B cell (primary cell): Measurements from ENCODE around the gene FOXS1. TPM values are rescaled to one million over a fixed set of nuclear protein-coding genes. Genes with fewer than 3 reads are reported as not detected.

Experiments used
- ATAC-seq: fragments of 200-7000 bp; cut with Tn5 transposase; one replicate; pipeline ENCODE4 v1.10.0; 2021; ENCODE audit warnings: low read depth, mild to moderate bottlenecking, moderate number of reproducible peaks, moderate library complexity
- CTCF ChIA-PET: fragments of 350-600 bp; sonication (Branson Sonifier 250); formaldehyde crosslinking; loops from one replicate; lab custom pipeline; 2021; ENCODE audit warnings: antibody characterized with exemption, inconsistent platforms; lab: Charles Lee
- POLR2A ChIA-PET: fragments of 350-600 bp; sonication (Branson Sonifier 250); formaldehyde crosslinking; loops from one replicate; lab custom pipeline; 2021; ENCODE audit warnings: antibody characterized with exemption; lab: Charles Lee
- DNase-seq: peaks from one replicate; pipeline ENCODE4 v3.0.0; 2013
- H2AFZ ChIP-seq: 2 replicates; pipeline ENCODE4 v1.6.1; 2012; ENCODE audit warnings: mild to moderate bottlenecking, low read depth, low read length; ENCODE audit not compliant: insufficient read depth, poor library complexity, severe bottlenecking
- H3K27ac ChIP-seq, 2 donors: 1 replicate in 1 of 2; 2 replicates in 1 of 2; pipeline ENCODE4 v1.5.1; 2012 to 2013; ENCODE audit warnings: low read length in 2 of 2, mild to moderate bottlenecking in 2 of 2, moderate library complexity in 1 of 2
- H3K27me3 ChIP-seq, 4 experiments: fragments of 200-600 bp in 1 of 4; sonication (generic) in 1 of 4; replicated peaks in 1 of 4; 1 replicate in 2 of 4; 2 replicates in 2 of 4; pipeline versions ENCODE4 v1.6.1 to v1.7.0; 2013 to 2016; ENCODE audit warnings: low read length in 3 of 4, mild to moderate bottlenecking in 2 of 4, mixed read lengths in 1 of 4, moderate library complexity in 1 of 4; ENCODE audit not compliant: insufficient read depth in 4 of 4, control insufficient read depth in 3 of 4; ENCODE audit errors: control extremely low read depth in 1 of 4
- H3K36me3 ChIP-seq, 2 experiments: replicated peaks in 1 of 2; 1 replicate in 1 of 2; 2 replicates in 1 of 2; pipeline versions ENCODE4 v1.6.1 to v1.7.1; 2013; ENCODE audit warnings: low read length in 1 of 2; ENCODE audit not compliant: insufficient read depth in 2 of 2, control insufficient read depth in 1 of 2; ENCODE audit errors: control extremely low read depth in 1 of 2, extremely low read depth in 1 of 2
- H3K4me1 ChIP-seq, 2 donors: fragments of 200-600 bp in 1 of 2; sonication (generic) in 1 of 2; 1 replicate in 1 of 2; 2 replicates in 1 of 2; pipeline versions ENCODE4 v1.5.1 to v1.6.1; 2013 to 2017; ENCODE audit warnings: low read length in 2 of 2; ENCODE audit not compliant: control insufficient read depth in 2 of 2, insufficient read depth in 2 of 2
- H3K4me2 ChIP-seq: replicated peaks from 2 replicates; pipeline ENCODE3; 2012; ENCODE audit warnings: mild to moderate bottlenecking, low read depth, low read length; ENCODE audit not compliant: poor library complexity, severe bottlenecking
- H3K4me3 ChIP-seq, 5 experiments: fragments of 200-600 bp in 1 of 5; sonication (generic) in 1 of 5; 1 replicate in 3 of 5; 2 replicates in 2 of 5; pipeline versions ENCODE4 v1.5.1 to v1.7.0; 2011 to 2016; ENCODE audit warnings: low read length in 4 of 5, mild to moderate bottlenecking in 4 of 5, low read depth in 2 of 5, control low read depth in 1 of 5, moderate library complexity in 1 of 5; ENCODE audit not compliant: insufficient read depth in 1 of 5; ENCODE audit errors: control extremely low read depth in 1 of 5, extremely low read depth in 1 of 5
- H3K79me2 ChIP-seq: fragments of 200-600 bp; sonication (generic); one replicate; pipeline ENCODE4 v1.6.0; 2016; ENCODE audit warnings: low read length; ENCODE audit not compliant: control insufficient read depth, insufficient read depth
- H3K9ac ChIP-seq: fragments of 200-600 bp; sonication (generic); 2 replicates; pipeline ENCODE4 v1.6.1; 2017; ENCODE audit warnings: mild to moderate bottlenecking, low read length, moderate library complexity
- H3K9me3 ChIP-seq, 3 donors: one replicate each; pipeline versions ENCODE4 v1.6.1 to v1.7.1; 2013; ENCODE audit warnings: low read length in 2 of 3; ENCODE audit not compliant: control insufficient read depth in 2 of 3, insufficient read depth in 1 of 3; ENCODE audit errors: control extremely low read depth in 1 of 3
- H4K20me1 ChIP-seq: 2 replicates; pipeline ENCODE4 v1.6.0; 2012; ENCODE audit warnings: mild to moderate bottlenecking, low read length; ENCODE audit not compliant: insufficient read depth, control insufficient read depth, poor library complexity, severe bottlenecking
- H3K27ac Mint-ChIP-seq: one replicate; pipeline ENCODE4 v1.8.0; 2021; ENCODE audit warnings: mixed read lengths
- H3K27me3 Mint-ChIP-seq: one replicate; pipeline ENCODE4 v1.8.0; 2021; ENCODE audit warnings: mixed read lengths
- H3K4me1 Mint-ChIP-seq: one replicate; pipeline ENCODE4 v1.8.0; 2021; ENCODE audit warnings: mixed read lengths
- H3K4me3 Mint-ChIP-seq: one replicate; pipeline ENCODE4 v1.8.0; 2021; ENCODE audit warnings: mixed read lengths
- H3K9me3 Mint-ChIP-seq: one replicate; pipeline ENCODE4 v1.8.0; 2022; ENCODE audit warnings: mixed read lengths; ENCODE audit not compliant: insufficient read depth
- EZH2 ChIP-seq: IDR thresholded peaks from 2 replicates; pipeline ENCODE4 v1.6.1; 2012; ENCODE audit warnings: borderline replicate concordance, low read depth, mild to moderate bottlenecking, moderate library complexity, low read length; ENCODE audit not compliant: insufficient read depth, poor library complexity, severe bottlenecking
- WGBS: methylation state at CpG from one replicate; pipeline ENCODE4 v1.1.5; 2013; ENCODE audit warnings: missing lambda C conversion rate; ENCODE audit not compliant: insufficient coverage; 5-methylcytosine and 5-hydroxymethylcytosine counted together
- intact Hi-C: fragments of 100-400 bp; cut with micrococcal nuclease; formaldehyde crosslinking; loops from one replicate; pipeline ENCODE4 v1.10.0; 2022
- polyA plus RNA-seq: library from polyadenylated mRNA; depleted of rRNA; stranded (reverse); fragments of >200 nt; gene quantifications from 2 replicates; pipeline ENCODE4 v1.2.3, GENCODE V29; 2012
- total RNA-seq, 2 donors: library from RNA; stranded (reverse); fragments of 120-200 nt in 1 of 2; gene quantifications; 1 replicate in 1 of 2; 2 replicates in 1 of 2; pipeline versions ENCODE4 v1.2.3 to v1.2.4, GENCODE V29; 2013 to 2022
- TF ChIP-seq, protein P1 (sequence below): fragments of 200-600 bp; IDR thresholded peaks from one replicate; pipeline ENCODE4 v1.8.0; 2022; ENCODE audit warnings: antibody characterized with exemption, mild to moderate bottlenecking

Gene FOXS1
- total and polyA plus RNA-seq, 2 donors (not counting 1 experiment from before 2014, with no cell fraction given) = not detected

GRCh38 chr20:31870726-31871617 lies 25.6 kb upstream of the FOXS1 start:
- ChIA-PET POLR2A (interaction anchor here (0.6 to 0.7 kb wide), 2 partner anchors 18 to 24 kb away, joined by 4 to 8 read pairs; no protein-coding TSS in a partner anchor), CTCF (interaction anchor here (0.8 to 3.9 kb wide), 4 partner anchors 9 to 24 kb away, joined by 3 to 20 read pairs (median 3); no protein-coding TSS in a partner anchor)
- peak overlapping the region; percentile 97 for H3K4me2 ChIP-seq
- H3K4me3 Mint-ChIP-seq = peak overlapping the region; percentile 94
- no peaks in the 10 kb centered on the region for H4K20me1 ChIP-seq
- ATAC-seq (no peak), DNase-seq (no peak)
- H3K4me1 ChIP-seq = peaks cover 29 to 31% of the 10 kb centered on the region in 2 donors
- peaks cover 0 to 30% (median 12%) of the 10 kb centered on the region in 4 experiments for H3K27me3 ChIP-seq
- H3K27ac Mint-ChIP-seq = peak overlapping the region; percentile 68
- H3K4me1 Mint-ChIP-seq = peaks cover 28% of the 10 kb centered on the region
- peak overlapping the region; percentile 67 for H3K9ac ChIP-seq
- H3K27me3 Mint-ChIP-seq = peaks cover 18% of the 10 kb centered on the region
- H2AFZ ChIP-seq = peak overlapping the region; percentile 86
- H3K36me3 ChIP-seq = no peaks in the 10 kb centered on the region
- 5% methylated on average over 21 of the region's 24 CpGs for WGBS
- H3K9me3 ChIP-seq = peaks cover 0 to 3% (median 0%) of the 10 kb centered on the region in 3 donors
- peak overlapping the region in 1 of 2 donors; percentile 30 for H3K27ac ChIP-seq
- no peaks in the 10 kb centered on the region for H3K9me3 Mint-ChIP-seq
- H3K4me3 ChIP-seq = peak overlapping the region in 4 of 5 experiments; percentile 30 to 68 (median 56)
- intact Hi-C loops = loop anchor here (1.0 kb wide), 2 partner anchors 7 to 10 kb away; no protein-coding TSS in a partner anchor
- H3K79me2 ChIP-seq = no peaks in the 10 kb centered on the region
- TF ChIP-seq, protein P1, sequence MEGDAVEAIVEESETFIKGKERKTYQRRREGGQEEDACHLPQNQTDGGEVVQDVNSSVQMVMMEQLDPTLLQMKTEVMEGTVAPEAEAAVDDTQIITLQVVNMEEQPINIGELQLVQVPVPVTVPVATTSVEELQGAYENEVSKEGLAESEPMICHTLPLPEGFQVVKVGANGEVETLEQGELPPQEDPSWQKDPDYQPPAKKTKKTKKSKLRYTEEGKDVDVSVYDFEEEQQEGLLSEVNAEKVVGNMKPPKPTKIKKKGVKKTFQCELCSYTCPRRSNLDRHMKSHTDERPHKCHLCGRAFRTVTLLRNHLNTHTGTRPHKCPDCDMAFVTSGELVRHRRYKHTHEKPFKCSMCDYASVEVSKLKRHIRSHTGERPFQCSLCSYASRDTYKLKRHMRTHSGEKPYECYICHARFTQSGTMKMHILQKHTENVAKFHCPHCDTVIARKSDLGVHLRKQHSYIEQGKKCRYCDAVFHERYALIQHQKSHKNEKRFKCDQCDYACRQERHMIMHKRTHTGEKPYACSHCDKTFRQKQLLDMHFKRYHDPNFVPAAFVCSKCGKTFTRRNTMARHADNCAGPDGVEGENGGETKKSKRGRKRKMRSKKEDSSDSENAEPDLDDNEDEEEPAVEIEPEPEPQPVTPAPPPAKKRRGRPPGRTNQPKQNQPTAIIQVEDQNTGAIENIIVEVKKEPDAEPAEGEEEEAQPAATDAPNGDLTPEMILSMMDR = no peak
- TF ChIP-seq EZH2 = peak; percentile 12
